NT2/D1 (cell line): Measurements from ENCODE around the gene ACOT8.
A peak's percentile ranks its signal among the peaks of the same experiment; 100 is the strongest.
"Not testable (repeated sequence)": the region's sequence is repeated elsewhere in the genome, so short reads cannot be mapped to it uniquely, and the experiment has no call there.

Source experiments
- DNase-seq: peaks from one replicate; pipeline ENCODE4 v3.0.0-alpha.2; 2011; ENCODE audit warnings: low read depth, low spot score
- H3K27me3 ChIP-seq: 2 replicates; pipeline ENCODE4 v1.6.0; 2011; ENCODE audit warnings: mild to moderate bottlenecking; ENCODE audit not compliant: insufficient read length, insufficient read depth
- H3K36me3 ChIP-seq: 2 replicates; pipeline ENCODE4 v1.6.1; 2011; ENCODE audit warnings: mild to moderate bottlenecking, low read length, mixed read lengths; ENCODE audit not compliant: insufficient read depth, insufficient read length
- H3K4me1 ChIP-seq: 2 replicates; pipeline ENCODE4 v1.5.1; 2011; ENCODE audit not compliant: insufficient read depth, insufficient read length
- H3K4me3 ChIP-seq: 2 replicates; pipeline ENCODE4 v1.5.1; 2011; ENCODE audit warnings: low read depth; ENCODE audit not compliant: insufficient read length
- H3K9ac ChIP-seq: 2 replicates; pipeline ENCODE4 v1.6.0; 2011; ENCODE audit warnings: low read depth; ENCODE audit not compliant: insufficient read length
- H3K9me3 ChIP-seq: 2 replicates; pipeline ENCODE4 v1.5.1; 2011; ENCODE audit warnings: mild to moderate bottlenecking, low read length; ENCODE audit not compliant: insufficient read depth
- SUZ12 ChIP-seq: IDR thresholded peaks from 2 replicates; pipeline ENCODE4 v1.6.1; 2011; ENCODE audit not compliant: insufficient read length, insufficient read depth; ENCODE audit errors: extremely low read depth
- YY1 ChIP-seq: IDR thresholded peaks from 2 replicates; pipeline ENCODE4 v1.6.1; 2011; ENCODE audit not compliant: insufficient read length, insufficient read depth
- ZNF274 ChIP-seq: IDR thresholded peaks from 2 replicates; pipeline ENCODE4 v1.6.1; 2011; ENCODE audit warnings: mild to moderate bottlenecking, low read depth, low read length

Gene ACOT8

DNA sequence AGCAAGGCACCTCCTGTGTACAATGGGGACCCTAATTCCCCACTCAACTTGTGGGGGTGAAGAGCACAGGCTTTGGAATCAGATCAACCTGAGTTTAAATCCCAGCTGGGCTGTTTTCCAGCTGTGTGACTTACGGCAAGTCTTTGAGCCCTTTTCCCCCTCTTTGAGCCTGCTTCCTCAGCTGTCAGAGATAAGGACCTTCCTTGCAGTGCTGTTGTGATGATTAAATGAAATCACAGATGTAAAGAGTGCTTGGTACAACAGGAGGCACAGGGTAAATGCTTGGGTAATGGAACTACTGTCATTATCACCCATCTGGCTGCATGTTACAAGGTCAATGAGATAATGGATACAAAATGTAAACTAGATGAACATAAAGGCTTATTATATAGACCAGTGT, 20.4 kb downstream of the ACOT8 start:
- Histone ChIP-seq H3K4me1 (peaks cover 11% of the 10 kb centered on the region), H3K9ac (no peak overlapping the region), H3K4me3 (no peak overlapping the region), H3K27me3 (no peaks in the 10 kb centered on the region), H3K9me3 (no peaks in the 10 kb centered on the region), H3K36me3 (peaks cover 28% of the 10 kb centered on the region)
- TF ChIP-seq ZNF274 (no peak), YY1 (no peak), SUZ12 (no peak)
- DNase-seq: no peak

DNA sequence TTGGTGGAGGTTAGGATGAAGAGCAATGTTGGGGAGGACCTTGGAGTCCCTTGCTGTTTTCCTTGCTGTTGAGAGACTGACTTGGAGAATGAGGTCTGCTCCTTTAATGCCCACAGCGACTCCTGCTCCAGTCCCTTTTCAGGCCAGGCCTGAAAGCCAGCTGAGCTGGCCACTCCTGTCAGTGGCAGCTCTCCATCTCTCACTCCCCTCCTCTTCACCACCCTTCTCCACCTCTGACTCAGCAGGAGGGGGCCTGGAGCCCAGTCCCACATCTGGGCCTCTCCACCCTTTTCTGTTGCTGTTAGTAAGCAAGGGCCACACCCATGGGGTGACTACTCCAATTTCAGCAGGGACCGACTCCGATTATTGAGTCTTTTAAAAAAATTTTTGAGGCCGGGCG, 21.4 kb downstream of the ACOT8 start:
- DNase-seq: no peak
- H3K36me3 ChIP-seq: peaks cover 18% of the 10 kb centered on the region
- no peak overlapping the region for H3K9ac ChIP-seq
- no peak for TF ChIP-seq YY1
- TF ChIP-seq ZNF274: no peak
- no peak for TF ChIP-seq SUZ12
- peaks cover 11% of the 10 kb centered on the region for H3K4me1 ChIP-seq
- no peak overlapping the region for H3K4me3 ChIP-seq
- no peaks in the 10 kb centered on the region for H3K27me3 ChIP-seq
- no peaks in the 10 kb centered on the region for H3K9me3 ChIP-seq

DNA sequence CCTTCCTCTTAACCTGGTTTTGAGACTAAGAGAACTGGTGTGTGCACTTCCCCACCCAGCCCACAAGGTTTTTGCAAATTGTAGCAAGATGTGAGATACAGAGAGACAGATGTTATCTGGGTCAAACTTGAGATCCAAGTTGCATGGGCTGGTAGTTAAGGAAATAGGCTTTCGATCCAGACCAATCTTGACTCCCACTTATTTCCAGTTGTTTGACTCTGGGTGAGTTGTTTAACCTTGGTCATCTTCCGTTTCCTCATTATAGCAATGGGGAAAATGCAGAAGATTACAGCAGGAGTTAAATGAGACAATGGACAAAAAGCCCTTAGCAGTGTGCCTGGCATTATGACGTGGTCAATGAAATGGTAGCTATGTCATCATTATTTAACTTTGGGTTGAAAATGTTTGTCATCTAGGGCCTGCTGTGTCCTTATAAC, 21.8 kb downstream of the ACOT8 start:
- Histone ChIP-seq H3K9ac (no peak overlapping the region), H3K36me3 (peaks cover 13% of the 10 kb centered on the region), H3K27me3 (no peaks in the 10 kb centered on the region), H3K9me3 (no peaks in the 10 kb centered on the region), H3K4me1 (peaks cover 11% of the 10 kb centered on the region), H3K4me3 (no peak overlapping the region)
- TF ChIP-seq ZNF274 (no peak), SUZ12 (no peak), YY1 (no peak)
- no peak for DNase-seq

DNA sequence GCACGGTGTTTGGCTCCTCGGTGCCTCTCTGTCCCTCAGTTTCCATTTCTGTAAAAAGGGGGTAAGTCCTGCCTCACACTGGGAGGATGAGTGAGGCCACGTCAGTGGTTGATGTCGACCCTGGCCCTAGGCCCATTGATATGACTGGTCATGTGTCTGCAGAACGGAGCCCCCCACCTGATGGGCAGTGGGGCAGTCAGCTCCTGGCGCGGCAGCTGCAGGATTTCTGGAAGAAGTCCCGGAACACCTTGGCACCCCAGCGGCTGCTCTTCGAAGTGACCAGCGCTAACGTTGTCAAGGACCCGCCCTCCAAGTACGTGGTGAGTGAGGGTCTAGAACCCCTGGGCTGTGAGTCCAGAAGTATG, 22.4 kb downstream of the ACOT8 start:
- no peak overlapping the region for H3K4me3 ChIP-seq
- H3K27me3 ChIP-seq: no peaks in the 10 kb centered on the region
- peaks cover 11% of the 10 kb centered on the region for H3K4me1 ChIP-seq
- TF ChIP-seq SUZ12: no peak
- no peak for TF ChIP-seq ZNF274
- TF ChIP-seq YY1: no peak
- H3K9me3 ChIP-seq: no peaks in the 10 kb centered on the region
- peaks cover 7% of the 10 kb centered on the region for H3K36me3 ChIP-seq
- H3K9ac ChIP-seq: peak overlapping the region; percentile 97
- no peak for DNase-seq

DNA sequence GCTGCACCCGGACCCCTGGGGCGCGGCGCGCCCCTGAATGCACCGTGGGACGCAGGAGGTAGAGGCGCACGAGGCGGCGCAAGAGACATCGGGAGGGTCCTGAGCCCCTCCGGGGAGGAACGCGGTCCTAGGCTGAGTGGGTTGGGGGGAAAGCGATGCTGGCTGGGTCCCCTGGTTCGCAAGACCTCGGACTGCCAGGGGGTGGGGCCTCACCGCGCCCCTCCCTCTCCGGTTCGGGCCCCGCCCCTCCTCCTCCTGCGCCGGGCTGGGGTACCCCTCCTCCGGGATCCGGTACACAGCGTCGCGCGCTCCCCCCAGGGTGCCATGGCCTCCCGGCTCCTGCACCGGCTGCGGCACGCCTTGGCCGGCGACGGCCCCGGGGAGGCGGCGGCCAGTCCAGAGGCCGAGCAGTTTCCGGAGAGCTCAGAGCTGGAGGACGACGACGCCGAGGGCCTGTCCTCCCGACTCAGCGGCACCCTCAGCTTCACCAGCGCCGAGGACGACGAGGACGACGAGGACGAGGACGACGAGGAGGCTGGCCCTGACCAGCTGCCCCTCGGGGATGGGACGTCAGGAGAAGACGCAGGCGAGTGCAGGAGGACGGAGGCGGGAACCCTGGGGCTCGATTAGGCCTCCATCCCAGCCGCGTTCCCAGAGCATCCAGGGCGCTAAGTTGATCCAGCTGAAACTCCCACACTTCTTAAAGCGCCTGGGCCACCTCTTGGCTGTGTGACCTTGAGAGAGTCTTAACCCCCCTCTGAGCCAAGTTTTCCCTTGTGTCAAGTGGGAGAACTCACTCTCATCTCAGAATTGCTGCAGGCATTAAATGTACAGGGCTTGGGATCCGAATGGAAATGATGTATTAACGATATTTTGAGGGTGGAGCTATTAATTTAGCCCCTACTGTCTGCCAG, 23.1 kb downstream of the ACOT8 start:
- TF ChIP-seq YY1: no peak
- no peak for TF ChIP-seq SUZ12
- TF ChIP-seq ZNF274: no peak
- H3K9me3 ChIP-seq: no peaks in the 10 kb centered on the region
- H3K9ac ChIP-seq: peak overlapping the region; percentile 97
- DNase-seq: no peak
- H3K4me1 ChIP-seq: peaks cover 11% of the 10 kb centered on the region
- H3K27me3 ChIP-seq: no peaks in the 10 kb centered on the region
- peak overlapping the region; percentile 87 for H3K4me3 ChIP-seq
- H3K36me3 ChIP-seq: peaks cover 5% of the 10 kb centered on the region

DNA sequence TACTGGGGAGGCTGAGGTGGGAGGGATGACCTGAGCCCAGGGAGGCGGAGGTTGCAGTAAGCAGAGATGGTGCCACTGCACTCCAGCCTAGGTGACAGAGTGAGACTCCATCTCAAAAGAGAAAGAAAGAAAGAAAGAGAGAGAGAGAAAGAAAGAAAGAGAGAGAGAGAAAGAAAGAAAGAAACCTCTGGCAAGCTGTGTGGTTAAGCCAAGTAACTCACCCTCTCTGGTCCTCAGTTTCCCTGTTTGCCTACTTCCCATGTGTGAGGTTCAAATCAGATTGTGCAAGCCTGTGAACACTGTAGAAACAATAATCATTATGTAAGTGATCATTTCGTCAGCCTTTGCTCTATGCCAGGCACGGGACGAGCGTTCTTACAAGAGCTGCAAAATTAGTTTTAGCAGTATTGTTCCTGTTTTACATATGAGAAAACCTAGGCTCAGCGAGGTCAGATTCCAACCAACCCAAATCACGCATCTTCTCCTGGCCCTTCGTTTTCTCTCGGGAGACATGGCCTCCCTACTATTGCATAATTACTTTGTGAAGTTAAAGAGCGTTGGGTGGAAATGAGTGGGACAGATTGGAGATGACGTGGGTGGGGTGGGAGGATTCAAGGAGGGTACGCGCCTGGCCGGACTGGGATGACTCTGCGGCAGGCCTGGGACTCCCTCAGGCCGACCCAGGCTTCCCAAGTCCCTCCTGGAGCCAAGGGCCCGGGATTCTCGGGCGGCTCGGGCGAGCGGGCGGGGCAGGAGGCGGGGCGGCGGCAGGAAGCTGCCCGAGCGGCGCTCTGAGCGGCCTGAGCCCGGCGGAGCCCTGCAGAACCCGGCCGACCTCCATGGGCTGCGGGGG, 23.9 kb downstream of the ACOT8 start, which contains the start of gene SNX21:
TSS of gene SNX21 (plus strand) at position 770 of the 853 bp plus-strand sequence. CDS start 121 bp downstream, outside the sequence.
- Histone ChIP-seq H3K9me3 (no peaks in the 10 kb centered on the region), H3K9ac (peak within 1 kb of the TSS; percentile 97), H3K36me3 (peaks cover 5% of the 10 kb centered on the region), H3K4me3 (peak within 1 kb of the TSS; percentile 87), H3K4me1 (peaks cover 11% of the 10 kb centered on the region), H3K27me3 (no peaks in the 10 kb centered on the region)
- TF ChIP-seq SUZ12: no peak
- no peak for TF ChIP-seq ZNF274
- no peak for DNase-seq

DNA sequence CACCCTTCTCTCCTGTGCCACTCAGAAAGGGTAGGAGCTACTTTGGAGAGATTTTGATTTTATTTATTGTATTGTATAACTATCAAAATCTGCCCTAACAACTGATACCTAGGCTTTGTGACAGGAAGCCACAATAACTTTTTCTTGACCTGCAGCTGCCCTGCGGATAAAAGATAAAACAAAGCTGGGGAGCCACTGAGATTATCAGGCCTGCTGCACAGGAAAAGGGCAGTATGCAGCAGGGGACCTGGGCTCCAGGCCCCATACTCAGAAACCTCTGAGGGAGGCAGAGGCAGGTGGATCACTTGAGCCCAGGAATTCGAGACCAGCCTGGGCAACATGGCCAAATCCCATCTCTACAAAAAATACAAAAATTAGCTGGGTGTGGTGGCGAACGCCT, 24.6 kb downstream of the ACOT8 start:
- Histone ChIP-seq H3K9ac (no peak overlapping the region), H3K4me1 (peaks cover 11% of the 10 kb centered on the region), H3K9me3 (no peaks in the 10 kb centered on the region), H3K27me3 (no peaks in the 10 kb centered on the region), H3K36me3 (peaks cover 5% of the 10 kb centered on the region), H3K4me3 (no peak overlapping the region)
- DNase-seq: no peak
- TF ChIP-seq SUZ12: no peak
- TF ChIP-seq ZNF274: no peak
- TF ChIP-seq YY1: no peak

DNA sequence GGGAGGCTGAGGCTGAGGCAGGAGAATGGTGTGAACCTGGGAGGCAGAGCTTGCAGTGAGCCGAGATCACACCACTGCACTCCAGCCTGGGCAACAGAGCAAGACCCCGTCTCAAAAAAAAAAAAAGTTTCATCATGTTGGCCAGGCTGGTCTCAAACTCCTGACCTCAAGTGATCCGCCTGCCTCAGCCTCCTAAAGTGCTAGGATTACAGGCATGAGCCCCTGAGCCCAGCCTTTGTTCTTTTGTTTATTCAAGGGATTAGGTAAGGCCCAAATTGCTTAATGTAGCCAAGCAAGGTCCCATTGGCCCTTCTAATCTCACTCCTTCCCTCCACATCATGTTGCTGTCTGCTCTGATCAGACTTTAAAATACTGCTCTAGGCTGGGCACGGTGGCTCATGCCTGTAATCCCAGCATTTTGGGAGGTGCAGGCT, 27.5 kb downstream of the ACOT8 start:
- not testable (repeated sequence) for H3K9ac ChIP-seq, H3K36me3 ChIP-seq, H3K9me3 ChIP-seq, H3K4me3 ChIP-seq, H3K27me3 ChIP-seq, DNase-seq
- H3K4me1 ChIP-seq: peaks cover 13% of the 10 kb centered on the region
